Memory B cell (primary cell): ENCODE data around the gene NAE1.

Experiments
- ATAC-seq: fragments of 150-1000 bp; cut with Tn5 transposase; 2 replicates; pipeline ENCODE4 v1.10.0; 2021; ENCODE audit warnings: low read depth, mild to moderate bottlenecking, moderate library complexity
- DNase-seq, 2 donors: peaks; one replicate each; pipeline ENCODE4 v3.0.0; 2022; ENCODE audit warnings: low spot score in 2 of 2
- H3K27ac Mint-ChIP-seq: one replicate; pipeline ENCODE4 v1.8.0; 2022; ENCODE audit warnings: mild to moderate bottlenecking, moderate library complexity, mixed read lengths
- H3K27me3 Mint-ChIP-seq: one replicate; pipeline ENCODE4 v1.8.0; 2022; ENCODE audit warnings: mixed read lengths
- H3K36me3 Mint-ChIP-seq: one replicate; pipeline ENCODE4 v1.8.0; 2022; ENCODE audit warnings: mild to moderate bottlenecking, mixed read lengths
- H3K4me1 Mint-ChIP-seq: one replicate; pipeline ENCODE4 v1.8.0; 2022; ENCODE audit warnings: mixed read lengths
- H3K4me3 Mint-ChIP-seq: one replicate; pipeline ENCODE4 v1.8.0; 2022; ENCODE audit warnings: mild to moderate bottlenecking, moderate library complexity, mixed read lengths
- H3K9me3 Mint-ChIP-seq: one replicate; pipeline ENCODE4 v1.8.0; 2022; ENCODE audit warnings: mixed read lengths

NAE1 gene

GRCh38 chr16:66844342-66845079 is 13.7 kb upstream of the NAE1 start, which contains the start of gene CA7:
Gene CA7 (plus strand): TSS chr16:66844414. CDS start chr16:66844488, 74 bp downstream.
- no peak for DNase-seq
- ATAC-seq, result peak; percentile 49
- H3K9me3 Mint-ChIP-seq, result peaks cover 2% of the 10 kb centered on the region
- H3K27me3 Mint-ChIP-seq, result peaks cover 25% of the 10 kb centered on the region
- peak within 1 kb of the TSS; percentile 62 for H3K4me3 Mint-ChIP-seq
- H3K27ac Mint-ChIP-seq, result no peak within 1 kb of the TSS
- H3K36me3 Mint-ChIP-seq, result no peaks in the 10 kb centered on the region
- peaks cover 8% of the 10 kb centered on the region for H3K4me1 Mint-ChIP-seq

GRCh38 chr16:66844009-66844341 is 13.2 kb upstream of the NAE1 start:
- Mint-ChIP-seq H3K4me1 (peaks cover 8% of the 10 kb centered on the region), H3K27ac (no peak overlapping the region), H3K27me3 (peaks cover 25% of the 10 kb centered on the region), H3K36me3 (no peaks in the 10 kb centered on the region), H3K4me3 (peak overlapping the region; percentile 62), H3K9me3 (peaks cover 2% of the 10 kb centered on the region)
- DNase-seq (no peak), ATAC-seq (no peak)

GRCh38 chr16:66843191-66843590 is 12.4 kb upstream of the NAE1 start:
- Mint-ChIP-seq H3K4me3 (peak overlapping the region; percentile 62), H3K9me3 (peaks cover 4% of the 10 kb centered on the region), H3K27me3 (peaks cover 22% of the 10 kb centered on the region), H3K27ac (no peak overlapping the region), H3K4me1 (peaks cover 8% of the 10 kb centered on the region), H3K36me3 (no peaks in the 10 kb centered on the region)
- no peak for ATAC-seq
- no peak for DNase-seq

- Mint-ChIP-seq H3K27me3 (peaks cover 22% of the 10 kb centered on the region), H3K27ac (no peak overlapping the region), H3K4me3 (no peak overlapping the region), H3K36me3 (no peaks in the 10 kb centered on the region), H3K9me3 (peaks cover 4% of the 10 kb centered on the region), H3K4me1 (peaks cover 8% of the 10 kb centered on the region)
- no peak for ATAC-seq
- DNase-seq, result no peak
Measured at GRCh38 chr16:66842765-66843164, 12.0 kb upstream of the NAE1 start.

GRCh38 chr16:66841366-66841765 is 10.6 kb upstream of the NAE1 start:
- peaks cover 4% of the 10 kb centered on the region for H3K9me3 Mint-ChIP-seq
- H3K4me1 Mint-ChIP-seq, result peaks cover 8% of the 10 kb centered on the region
- ATAC-seq (no peak), DNase-seq (no peak)
- peaks cover 20% of the 10 kb centered on the region for H3K27me3 Mint-ChIP-seq
- H3K27ac Mint-ChIP-seq, result no peak overlapping the region
- no peak overlapping the region for H3K4me3 Mint-ChIP-seq
- no peaks in the 10 kb centered on the region for H3K36me3 Mint-ChIP-seq

- DNase-seq (no peak), ATAC-seq (no peak)
- Mint-ChIP-seq H3K27ac (no peak overlapping the region), H3K27me3 (peaks cover 18% of the 10 kb centered on the region), H3K9me3 (peaks cover 4% of the 10 kb centered on the region), H3K36me3 (no peaks in the 10 kb centered on the region), H3K4me1 (peaks cover 5% of the 10 kb centered on the region), H3K4me3 (no peak overlapping the region)
Measured at GRCh38 chr16:66840883-66841282, 10.1 kb upstream of the NAE1 start.

- DNase-seq (no peak), ATAC-seq (no peak)
- Mint-ChIP-seq H3K4me3 (no peak overlapping the region), H3K36me3 (no peaks in the 10 kb centered on the region), H3K27ac (no peak overlapping the region), H3K27me3 (peaks cover 7% of the 10 kb centered on the region), H3K9me3 (peaks cover 2% of the 10 kb centered on the region), H3K4me1 (no peaks in the 10 kb centered on the region)
Measured at GRCh38 chr16:66834746-66835145, 4.0 kb upstream of the NAE1 start.

GRCh38 chr16:66832661-66833305 is 2.0 kb upstream of the NAE1 start:
- Mint-ChIP-seq H3K27ac (no peak overlapping the region), H3K36me3 (no peaks in the 10 kb centered on the region), H3K27me3 (peaks cover 5% of the 10 kb centered on the region), H3K9me3 (no peaks in the 10 kb centered on the region), H3K4me1 (peaks cover 9% of the 10 kb centered on the region), H3K4me3 (no peak overlapping the region)
- ATAC-seq, result no peak
- no peak for DNase-seq

- Mint-ChIP-seq H3K4me3 (no peak overlapping the region), H3K27ac (no peak overlapping the region), H3K36me3 (no peaks in the 10 kb centered on the region), H3K9me3 (no peaks in the 10 kb centered on the region), H3K4me1 (peaks cover 12% of the 10 kb centered on the region), H3K27me3 (peaks cover 5% of the 10 kb centered on the region)
- ATAC-seq (no peak), DNase-seq (no peak)
Measured at GRCh38 chr16:66832190-66832589, 1.4 kb upstream of the NAE1 start.

GRCh38 chr16:66824006-66824405 is 6.8 kb downstream of the NAE1 start:
- no peaks in the 10 kb centered on the region for H3K9me3 Mint-ChIP-seq
- peaks cover 12% of the 10 kb centered on the region for H3K4me1 Mint-ChIP-seq
- H3K27me3 Mint-ChIP-seq, result no peaks in the 10 kb centered on the region
- ATAC-seq (no peak), DNase-seq (no peak)
- H3K4me3 Mint-ChIP-seq, result no peak overlapping the region
- peaks cover 20% of the 10 kb centered on the region for H3K36me3 Mint-ChIP-seq
- H3K27ac Mint-ChIP-seq, result no peak overlapping the region

GRCh38 chr16:66814734-66815133 is 16.0 kb downstream of the NAE1 start:
- Mint-ChIP-seq H3K27ac (no peak overlapping the region), H3K36me3 (peaks cover 32% of the 10 kb centered on the region), H3K9me3 (no peaks in the 10 kb centered on the region), H3K27me3 (no peaks in the 10 kb centered on the region), H3K4me1 (no peaks in the 10 kb centered on the region), H3K4me3 (no peak overlapping the region)
- no peak for ATAC-seq
- no peak for DNase-seq

- H3K27me3 Mint-ChIP-seq, result no peaks in the 10 kb centered on the region
- no peak for DNase-seq
- H3K36me3 Mint-ChIP-seq, result peaks cover 27% of the 10 kb centered on the region
- no peaks in the 10 kb centered on the region for H3K4me1 Mint-ChIP-seq
- no peak for ATAC-seq
- no peak overlapping the region for H3K27ac Mint-ChIP-seq
- H3K4me3 Mint-ChIP-seq, result no peak overlapping the region
- no peaks in the 10 kb centered on the region for H3K9me3 Mint-ChIP-seq
Measured at GRCh38 chr16:66811043-66811442, 19.7 kb downstream of the NAE1 start.

- Mint-ChIP-seq H3K27me3 (no peaks in the 10 kb centered on the region), H3K36me3 (peaks cover 30% of the 10 kb centered on the region), H3K4me1 (no peaks in the 10 kb centered on the region), H3K4me3 (no peak overlapping the region), H3K27ac (no peak overlapping the region), H3K9me3 (no peaks in the 10 kb centered on the region)
- DNase-seq (no peak), ATAC-seq (no peak)
Measured at GRCh38 chr16:66810391-66810790, 20.4 kb downstream of the NAE1 start.

- H3K4me3 Mint-ChIP-seq, result no peak overlapping the region
- no peak overlapping the region for H3K27ac Mint-ChIP-seq
- no peaks in the 10 kb centered on the region for H3K9me3 Mint-ChIP-seq
- ATAC-seq (no peak), DNase-seq (no peak)
- H3K27me3 Mint-ChIP-seq, result no peaks in the 10 kb centered on the region
- H3K36me3 Mint-ChIP-seq, result peaks cover 33% of the 10 kb centered on the region
- H3K4me1 Mint-ChIP-seq, result no peaks in the 10 kb centered on the region
Measured at GRCh38 chr16:66809765-66810164, 21.0 kb downstream of the NAE1 start.

GRCh38 chr16:66802159-66802558 is 28.6 kb downstream of the NAE1 start:
- DNase-seq (no peak), ATAC-seq (no peak)
- Mint-ChIP-seq H3K27me3 (no peaks in the 10 kb centered on the region), H3K4me1 (no peaks in the 10 kb centered on the region), H3K36me3 (peaks cover 18% of the 10 kb centered on the region), H3K27ac (no peak overlapping the region), H3K4me3 (no peak overlapping the region), H3K9me3 (no peaks in the 10 kb centered on the region)
